ENCODE measurements around the gene SEMA3E. TPM values are rescaled to one million over a fixed set of nuclear protein-coding genes. Genes with fewer than 3 reads are reported as not detected.

Gene SEMA3E
- total RNA-seq, 1 experiment from 2014 or later, result 0.20 TPM

DNA sequence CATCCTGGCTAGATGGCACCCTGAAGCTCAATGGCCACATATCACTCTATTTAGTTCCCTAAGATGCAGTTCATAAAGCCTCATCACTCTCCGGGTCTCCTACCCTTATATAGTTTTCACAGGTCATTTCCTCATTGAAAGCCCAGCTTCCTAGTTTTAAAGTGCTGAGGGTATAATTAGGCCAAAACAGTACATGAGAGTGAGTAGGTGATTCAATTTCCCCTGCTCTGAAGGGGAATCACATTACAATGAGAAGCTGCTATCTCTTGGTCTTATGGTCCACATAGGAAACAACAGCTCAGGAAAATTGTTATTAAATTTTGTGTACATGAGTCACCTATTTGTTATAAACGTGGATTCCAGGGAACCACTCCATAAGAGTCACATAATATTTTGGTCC is 162.0 kb downstream of the SEMA3E start:
- no peak for TF ChIP-seq CTCF (IDR thresholded peaks at IDR 0.05; ENCODE audit: insufficient read depth in 1 of 2, low read depth in 1 of 2, low read length in 1 of 2, severe bottlenecking in 1 of 2, unreplicated experiment in 1 of 2)
- H3K4me1 ChIP-seq, result no peaks in the 10 kb centered on the region
- POLR2A ChIA-PET, result no interaction called here
- CTCF ChIA-PET, result interaction anchor here (0.9 kb wide), 1 partner anchor 12 kb away, joined by 3 read pairs; no protein-coding TSS in a partner anchor
- Mint-ChIP-seq H3K27me3 (ENCODE audit: insufficient read depth, unreplicated experiment) (peaks cover 23% of the 10 kb centered on the region), H3K36me3 (ENCODE audit: insufficient read depth, unreplicated experiment) (no peaks in the 10 kb centered on the region), H3K4me3 (ENCODE audit: unreplicated experiment) (no peak overlapping the region), H3K27ac (ENCODE audit: unreplicated experiment) (no peak overlapping the region), H3K4me1 (ENCODE audit: low read depth, unreplicated experiment) (no peaks in the 10 kb centered on the region), H3K9me3 (ENCODE audit: unreplicated experiment) (no peaks in the 10 kb centered on the region)
- H3K36me3 ChIP-seq (ENCODE audit: control insufficient read depth, insufficient read depth, low read length), result no peaks in the 10 kb centered on the region
- H3K4me3 ChIP-seq (ENCODE audit: low read depth, low read length), result no peak overlapping the region
- no peaks in the 10 kb centered on the region for H3K27me3 ChIP-seq (replicated peaks; ENCODE audit: control insufficient read depth, insufficient read depth, low read length)
- intact Hi-C loops (cut with micrococcal nuclease; ENCODE audit: unreplicated experiment), result no loop called here
- no peaks in the 10 kb centered on the region for H3K9me3 ChIP-seq
- DNase-seq, result no peak
- BruUV-seq (replicated peaks), result no TSS peak

- BruUV-seq (replicated peaks), result no TSS peak
- no peaks in the 10 kb centered on the region for H3K27me3 ChIP-seq (replicated peaks; ENCODE audit: control insufficient read depth, insufficient read depth, low read length)
- TF ChIP-seq CTCF (IDR thresholded peaks at IDR 0.05; ENCODE audit: insufficient read depth in 1 of 2, low read depth in 1 of 2, low read length in 1 of 2, severe bottlenecking in 1 of 2, unreplicated experiment in 1 of 2), result no peak
- intact Hi-C loops (cut with micrococcal nuclease; ENCODE audit: unreplicated experiment), result no loop called here
- Mint-ChIP-seq H3K4me3 (ENCODE audit: unreplicated experiment) (no peak overlapping the region), H3K27ac (ENCODE audit: unreplicated experiment) (no peak overlapping the region), H3K4me1 (ENCODE audit: low read depth, unreplicated experiment) (no peaks in the 10 kb centered on the region), H3K36me3 (ENCODE audit: insufficient read depth, unreplicated experiment) (no peaks in the 10 kb centered on the region), H3K9me3 (ENCODE audit: unreplicated experiment) (no peaks in the 10 kb centered on the region), H3K27me3 (ENCODE audit: insufficient read depth, unreplicated experiment) (peaks cover 23% of the 10 kb centered on the region)
- H3K4me3 ChIP-seq (ENCODE audit: low read depth, low read length), result no peak overlapping the region
- ChIA-PET CTCF (interaction anchor here (0.9 kb wide), 1 partner anchor 11 kb away, joined by 3 read pairs; no protein-coding TSS in a partner anchor), POLR2A (no interaction called here)
- DNase-seq, result no peak
- no peaks in the 10 kb centered on the region for H3K9me3 ChIP-seq
- no peaks in the 10 kb centered on the region for H3K36me3 ChIP-seq (ENCODE audit: control insufficient read depth, insufficient read depth, low read length)
- H3K4me1 ChIP-seq, result no peaks in the 10 kb centered on the region
Measured at GRCh38 chr7:83486536-83486935, 162.4 kb downstream of the SEMA3E start.

DNA sequence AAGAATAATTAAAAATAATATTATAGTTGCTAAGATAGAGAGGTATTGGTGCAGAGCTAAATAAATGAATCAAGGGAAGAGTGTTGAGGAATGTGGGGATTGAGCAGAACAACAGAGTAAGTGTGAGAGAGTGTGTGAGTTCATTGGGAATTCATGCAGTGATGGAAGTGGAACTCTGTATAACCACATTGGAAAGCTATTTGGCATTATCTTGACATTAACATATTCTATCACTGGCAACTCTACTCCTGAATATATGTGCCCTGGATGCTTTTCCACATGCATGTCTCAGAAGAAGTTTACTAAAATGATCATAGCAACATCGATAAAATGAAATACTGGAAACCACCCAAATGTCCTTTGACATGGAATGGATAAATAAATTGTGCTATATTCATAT is 164.1 kb downstream of the SEMA3E start:
- Histone ChIP-seq H3K36me3 (ENCODE audit: control insufficient read depth, insufficient read depth, low read length) (no peaks in the 10 kb centered on the region), H3K27me3 (replicated peaks; ENCODE audit: control insufficient read depth, insufficient read depth, low read length) (no peaks in the 10 kb centered on the region), H3K4me3 (ENCODE audit: low read depth, low read length) (no peak overlapping the region), H3K4me1 (no peaks in the 10 kb centered on the region), H3K9me3 (no peaks in the 10 kb centered on the region)
- no peaks in the 10 kb centered on the region for H3K36me3 Mint-ChIP-seq (ENCODE audit: insufficient read depth, unreplicated experiment)
- H3K9me3 Mint-ChIP-seq (ENCODE audit: unreplicated experiment), result no peaks in the 10 kb centered on the region
- ChIA-PET CTCF (no interaction called here), POLR2A (no interaction called here)
- no peak for TF ChIP-seq CTCF (IDR thresholded peaks at IDR 0.05; ENCODE audit: insufficient read depth in 1 of 2, low read depth in 1 of 2, low read length in 1 of 2, severe bottlenecking in 1 of 2, unreplicated experiment in 1 of 2)
- no peaks in the 10 kb centered on the region for H3K4me1 Mint-ChIP-seq (ENCODE audit: low read depth, unreplicated experiment)
- no TSS peak for BruUV-seq (replicated peaks)
- intact Hi-C loops (cut with micrococcal nuclease; ENCODE audit: unreplicated experiment), result no loop called here
- no peak for DNase-seq
- H3K27ac Mint-ChIP-seq (ENCODE audit: unreplicated experiment), result no peak overlapping the region
- no peak overlapping the region for H3K4me3 Mint-ChIP-seq (ENCODE audit: unreplicated experiment)
- H3K27me3 Mint-ChIP-seq (ENCODE audit: insufficient read depth, unreplicated experiment), result peaks cover 23% of the 10 kb centered on the region
